SK-N-SH (cell line): ENCODE results near the gene POFUT2. TPM values are rescaled to one million over a fixed set of nuclear protein-coding genes. Genes with fewer than 3 reads are reported as not detected.
A peak's percentile ranks its signal among the peaks of the same experiment; 100 is the strongest.

Source experiments
- CTCF ChIA-PET: fragments of 300-600, 350-600 bp; formaldehyde crosslinking; extraction: SDS; loops from one replicate; lab custom pipeline; 2021; lab: Yijun Ruan, JAX
- POLR2A ChIA-PET: fragments of 350-600 bp; sonication (Branson Sonifier 250); formaldehyde crosslinking; extraction: SDS; loops from one replicate; lab custom pipeline; 2020; ENCODE audit warnings: antibody characterized with exemption, inconsistent platforms; lab: Yijun Ruan, JAX
- DNase-seq: peaks from one replicate; pipeline ENCODE4 v3.0.0; 2012
- H2AFZ ChIP-seq: fragments of 200-600 bp; sonication (generic); 2 replicates; pipeline ENCODE4 v1.8.1; 2016; ENCODE audit warnings: antibody characterized with exemption, mild to moderate bottlenecking, low read depth
- H3F3A ChIP-seq: fragments of 200-600 bp; sonication (generic); replicated peaks from 2 replicates; pipeline ENCODE3; 2016; ENCODE audit warnings: antibody characterized with exemption, mild to moderate bottlenecking; ENCODE audit not compliant: insufficient read depth
- H3K27ac ChIP-seq, 2 experiments: fragments of 200-500 bp in 1 of 2; fragments of 200-600 bp in 1 of 2; sonication (Bioruptor generic) in 1 of 2; sonication (generic), shearing (Covaris generic) in 1 of 2; 2 replicates each; pipeline versions ENCODE4 v1.5.1 to v1.6.1; 2014 to 2016; ENCODE audit warnings: low read depth in 2 of 2, inconsistent platforms in 1 of 2, low read length in 1 of 2, mild to moderate bottlenecking in 1 of 2, mixed read lengths in 1 of 2
- H3K27me3 ChIP-seq: fragments of 200-600 bp; sonication (generic), shearing (Covaris generic); 2 replicates; pipeline ENCODE4 v1.6.1; 2016; ENCODE audit warnings: mixed run types; ENCODE audit not compliant: insufficient read depth
- H3K36me3 ChIP-seq, 2 experiments: fragments of 200-500 bp in 1 of 2; fragments of 200-600 bp in 1 of 2; sonication (Bioruptor generic) in 1 of 2; sonication (generic) in 1 of 2; replicated peaks in 1 of 2; 2 replicates each; pipeline versions ENCODE3 to v1.5.1; 2014 to 2016; ENCODE audit warnings: low read length in 1 of 2, mild to moderate bottlenecking in 1 of 2; ENCODE audit not compliant: insufficient read depth in 2 of 2, control insufficient read depth in 1 of 2
- H3K4me1 ChIP-seq, 2 experiments: fragments of 200-500 bp in 1 of 2; fragments of 200-600 bp in 1 of 2; sonication (Bioruptor generic) in 1 of 2; sonication (generic), shearing (Covaris generic) in 1 of 2; 2 replicates each; pipeline versions ENCODE4 v1.5.1 to v1.6.1; 2014 to 2016; ENCODE audit warnings: low read depth in 1 of 2, low read length in 1 of 2, mixed run types in 1 of 2; ENCODE audit not compliant: insufficient read depth in 2 of 2, control insufficient read depth in 1 of 2
- H3K4me2 ChIP-seq: fragments of 200-600 bp; sonication (generic), shearing (Covaris generic); 2 replicates; pipeline ENCODE4 v1.6.1; 2017; ENCODE audit warnings: mixed run types
- H3K4me3 ChIP-seq, 2 experiments: fragments of 200-500 bp in 1 of 2; fragments of 200-600 bp in 1 of 2; sonication (Bioruptor generic) in 1 of 2; sonication (generic), shearing (Covaris generic) in 1 of 2; 2 replicates each; pipeline versions ENCODE4 v1.5.1 to v1.8.1; 2014 to 2016; ENCODE audit warnings: low read depth in 2 of 2, inconsistent platforms in 1 of 2, low read length in 1 of 2, mild to moderate bottlenecking in 1 of 2, mixed read lengths in 1 of 2, moderate library complexity in 1 of 2
- H3K79me2 ChIP-seq: fragments of 200-600 bp; sonication (generic); 2 replicates; pipeline ENCODE4 v1.8.1; 2017; ENCODE audit warnings: mild to moderate bottlenecking; ENCODE audit not compliant: insufficient read depth
- H3K9ac ChIP-seq: fragments of 200-600 bp; sonication (generic); 2 replicates; pipeline ENCODE4 v1.6.1; 2017; ENCODE audit warnings: mixed run types
- H3K9me2 ChIP-seq: fragments of 200-600 bp; sonication (generic); 2 replicates; pipeline ENCODE4 v1.6.1; 2017; ENCODE audit warnings: mixed run types
- H3K9me3 ChIP-seq: fragments of 200-600 bp; sonication (generic); 2 replicates; pipeline ENCODE4 v1.6.1; 2017; ENCODE audit warnings: mixed run types, mild to moderate bottlenecking, moderate library complexity
- H4K20me1 ChIP-seq: fragments of 200-600 bp; sonication (generic); 2 replicates; pipeline ENCODE4 v1.6.1; 2017; ENCODE audit warnings: mild to moderate bottlenecking, mixed run types; ENCODE audit not compliant: insufficient read depth
- CHD2 ChIP-seq: fragments of 150-350 bp; IDR thresholded peaks from 2 replicates; pipeline ENCODE4 v1.6.1; 2018; ENCODE audit warnings: low read length; ENCODE audit not compliant: partially characterized antibody
- ELF1 ChIP-seq: IDR thresholded peaks from 2 replicates; pipeline ENCODE4 v1.4.0; 2012
- FOSL2 ChIP-seq: IDR thresholded peaks from 2 replicates; pipeline ENCODE4 v1.4.0; 2012; ENCODE audit warnings: low read depth, mild to moderate bottlenecking, moderate library complexity, borderline replicate concordance
- RAD21 ChIP-seq: IDR thresholded peaks from 2 replicates; pipeline ENCODE4 v1.6.1; 2012; ENCODE audit warnings: mild to moderate bottlenecking, low read length
- RCOR1 ChIP-seq: fragments of 150-350 bp; IDR thresholded peaks from 2 replicates; pipeline ENCODE4 v1.6.1; 2017; ENCODE audit warnings: antibody characterized with exemption, low read length
- RFX5 ChIP-seq: IDR thresholded peaks from 2 replicates; pipeline ENCODE4 v1.6.1; 2012; ENCODE audit warnings: mild to moderate bottlenecking, improper control_type of control experiment, low read length
- SIN3A ChIP-seq: IDR thresholded peaks from 2 replicates; pipeline ENCODE4 v1.6.1; 2012; ENCODE audit warnings: low read depth, mild to moderate bottlenecking, low read length, moderate library complexity, borderline replicate concordance
- TAF1 ChIP-seq: IDR thresholded peaks from 2 replicates; pipeline ENCODE4 v1.6.1; 2012; ENCODE audit warnings: low read depth, mild to moderate bottlenecking, low read length, moderate library complexity, borderline replicate concordance
- TCF12 ChIP-seq: IDR thresholded peaks from 2 replicates; pipeline ENCODE4 v1.4.0; 2012
- WGBS: methylation state at CpG from one replicate; pipeline ENCODE4 v1.1.6; 2017; ENCODE audit warnings: low lambda C conversion rate; 5-methylcytosine and 5-hydroxymethylcytosine counted together
- polyA plus RNA-seq, 3 experiments: library from polyadenylated mRNA; depleted of rRNA; stranded (reverse); fragments of >200 nt; gene quantifications; 2 replicates each; pipeline ENCODE4 v1.2.3, GENCODE V29; 2012
- TF ChIP-seq, protein P1 (sequence below): IDR thresholded peaks from 2 replicates; pipeline ENCODE4 v1.4.0; 2012; ENCODE audit warnings: low read depth, borderline replicate concordance
- TF ChIP-seq, protein P2 (sequence below): IDR thresholded peaks from 2 replicates; pipeline ENCODE4 v1.4.0; 2012; ENCODE audit warnings: low read depth, borderline replicate concordance
- TF ChIP-seq, protein P3 (sequence below): fragments of 200-600 bp; sonication (generic); IDR thresholded peaks from 2 replicates; pipeline ENCODE4 v1.6.1; 2017; ENCODE audit warnings: antibody characterized with exemption, mild to moderate bottlenecking, moderate library complexity
- TF ChIP-seq, protein P4 (sequence below): fragments of 150-350 bp; IDR thresholded peaks from 2 replicates; pipeline ENCODE4 v1.6.1; 2016; ENCODE audit warnings: mild to moderate bottlenecking, low read depth, low read length

POFUT2 gene
- polyA plus RNA-seq, 1 of the 3 experiments (the other 2 are of a cell fraction) = 53.3 TPM

DNA sequence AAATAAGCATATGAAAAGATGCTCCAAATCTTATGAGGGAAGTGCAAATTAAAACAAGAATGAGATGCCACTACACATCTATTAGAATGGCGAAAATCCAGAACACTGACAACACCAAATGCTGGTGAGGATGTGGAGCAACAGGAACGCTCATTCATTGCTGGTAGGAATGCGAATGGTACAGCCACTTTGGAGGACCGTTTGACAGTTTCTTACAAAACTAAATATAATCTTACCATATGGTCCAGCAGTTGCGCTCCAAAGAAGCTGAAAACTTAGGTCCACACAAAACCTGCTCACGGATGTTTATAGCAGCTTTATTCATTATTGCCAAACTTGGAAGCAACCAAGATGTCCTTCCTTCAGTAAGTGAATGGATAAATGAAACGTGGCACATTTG, 50.3 kb downstream of the POFUT2 start:
- ChIA-PET CTCF (interaction anchor here (1.1 to 2.3 kb wide), 4 partner anchors 12 to 100 kb away, joined by 3 to 10 read pairs (median 8); no protein-coding TSS in a partner anchor), POLR2A (no interaction called here)
- no peak for DNase-seq
- no peak overlapping the region for H3K4me2 ChIP-seq
- H3K27me3 ChIP-seq = no peaks in the 10 kb centered on the region; the same call in 1 of the 2 replicates
- H3K36me3 ChIP-seq = no peaks in the 10 kb centered on the region
- H4K20me1 ChIP-seq = no peaks in the 10 kb centered on the region
- no peak overlapping the region for H3K9ac ChIP-seq
- H3K9me2 ChIP-seq = no peaks in the 10 kb centered on the region
- H3K9me3 ChIP-seq = peaks cover 5% of the 10 kb centered on the region; the same call in 1 of the 2 replicates
- H3K27ac ChIP-seq = no peak overlapping the region
- no peak overlapping the region for H2AFZ ChIP-seq
- WGBS = 59% methylated on average over 7 of the region's 7 CpGs
- H3K4me1 ChIP-seq = peaks cover 0 to 8% of the 10 kb centered on the region in 2 experiments; a peak in 1 of 4 replicates
- H3K4me3 ChIP-seq = no peak overlapping the region
- TF ChIP-seq RAD21 = no peak
- TF ChIP-seq, protein P1, sequence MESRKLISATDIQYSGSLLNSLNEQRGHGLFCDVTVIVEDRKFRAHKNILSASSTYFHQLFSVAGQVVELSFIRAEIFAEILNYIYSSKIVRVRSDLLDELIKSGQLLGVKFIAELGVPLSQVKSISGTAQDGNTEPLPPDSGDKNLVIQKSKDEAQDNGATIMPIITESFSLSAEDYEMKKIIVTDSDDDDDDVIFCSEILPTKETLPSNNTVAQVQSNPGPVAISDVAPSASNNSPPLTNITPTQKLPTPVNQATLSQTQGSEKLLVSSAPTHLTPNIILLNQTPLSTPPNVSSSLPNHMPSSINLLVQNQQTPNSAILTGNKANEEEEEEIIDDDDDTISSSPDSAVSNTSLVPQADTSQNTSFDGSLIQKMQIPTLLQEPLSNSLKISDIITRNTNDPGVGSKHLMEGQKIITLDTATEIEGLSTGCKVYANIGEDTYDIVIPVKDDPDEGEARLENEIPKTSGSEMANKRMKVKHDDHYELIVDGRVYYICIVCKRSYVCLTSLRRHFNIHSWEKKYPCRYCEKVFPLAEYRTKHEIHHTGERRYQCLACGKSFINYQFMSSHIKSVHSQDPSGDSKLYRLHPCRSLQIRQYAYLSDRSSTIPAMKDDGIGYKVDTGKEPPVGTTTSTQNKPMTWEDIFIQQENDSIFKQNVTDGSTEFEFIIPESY = no peak
- TF ChIP-seq ELF1 = no peak
- no peak for TF ChIP-seq SIN3A
- TF ChIP-seq TCF12 = no peak
- TF ChIP-seq FOSL2 = no peak
- TF ChIP-seq RCOR1 = no peak
- no peak for TF ChIP-seq TAF1
- no peak for TF ChIP-seq CHD2
- TF ChIP-seq, protein P2, sequence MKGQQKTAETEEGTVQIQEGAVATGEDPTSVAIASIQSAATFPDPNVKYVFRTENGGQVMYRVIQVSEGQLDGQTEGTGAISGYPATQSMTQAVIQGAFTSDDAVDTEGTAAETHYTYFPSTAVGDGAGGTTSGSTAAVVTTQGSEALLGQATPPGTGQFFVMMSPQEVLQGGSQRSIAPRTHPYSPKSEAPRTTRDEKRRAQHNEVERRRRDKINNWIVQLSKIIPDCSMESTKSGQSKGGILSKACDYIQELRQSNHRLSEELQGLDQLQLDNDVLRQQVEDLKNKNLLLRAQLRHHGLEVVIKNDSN = no peak
- TF ChIP-seq, all 33 proteins: peak for 0
- no peaks in the 10 kb centered on the region for H3F3A ChIP-seq
- H3K79me2 ChIP-seq = no peaks in the 10 kb centered on the region

DNA sequence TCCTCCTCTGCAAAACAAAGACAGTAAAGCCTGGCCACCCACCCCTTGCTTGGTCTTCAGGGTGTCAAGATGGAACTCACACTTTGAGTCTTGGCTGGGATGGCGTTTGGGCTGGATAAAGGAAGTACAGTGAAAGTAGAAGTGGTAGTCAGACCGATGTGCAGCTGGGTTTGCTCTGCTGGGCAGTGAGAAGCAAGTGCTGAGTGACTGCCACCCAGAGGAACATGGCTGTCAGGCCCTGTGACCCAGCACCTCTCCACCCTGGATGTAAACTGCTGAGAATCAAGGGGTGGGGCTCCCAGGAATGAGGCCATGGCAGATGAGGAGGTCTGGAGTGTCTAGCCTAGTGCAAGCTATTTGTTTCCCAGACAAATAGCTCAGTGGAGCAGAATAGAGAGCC, 51.2 kb downstream of the POFUT2 start:
- Histone ChIP-seq H3K4me2 (no peak overlapping the region), H3K9me3 (peaks cover under 1% of the 10 kb centered on the region; the same call in 1 of the 2 replicates), H3K27ac (no peak overlapping the region), H3K9ac (no peak overlapping the region), H3K27me3 (no peaks in the 10 kb centered on the region; the same call in 1 of the 2 replicates), H3K4me3 (no peak overlapping the region), H3K36me3 (no peaks in the 10 kb centered on the region), H4K20me1 (no peaks in the 10 kb centered on the region), H3K4me1 (peaks cover 0 to 8% of the 10 kb centered on the region in 2 experiments; a peak in 1 of 4 replicates), H3K9me2 (no peaks in the 10 kb centered on the region), H2AFZ (no peak overlapping the region), H3F3A (no peaks in the 10 kb centered on the region), H3K79me2 (no peaks in the 10 kb centered on the region)
- TF ChIP-seq, protein P3, sequence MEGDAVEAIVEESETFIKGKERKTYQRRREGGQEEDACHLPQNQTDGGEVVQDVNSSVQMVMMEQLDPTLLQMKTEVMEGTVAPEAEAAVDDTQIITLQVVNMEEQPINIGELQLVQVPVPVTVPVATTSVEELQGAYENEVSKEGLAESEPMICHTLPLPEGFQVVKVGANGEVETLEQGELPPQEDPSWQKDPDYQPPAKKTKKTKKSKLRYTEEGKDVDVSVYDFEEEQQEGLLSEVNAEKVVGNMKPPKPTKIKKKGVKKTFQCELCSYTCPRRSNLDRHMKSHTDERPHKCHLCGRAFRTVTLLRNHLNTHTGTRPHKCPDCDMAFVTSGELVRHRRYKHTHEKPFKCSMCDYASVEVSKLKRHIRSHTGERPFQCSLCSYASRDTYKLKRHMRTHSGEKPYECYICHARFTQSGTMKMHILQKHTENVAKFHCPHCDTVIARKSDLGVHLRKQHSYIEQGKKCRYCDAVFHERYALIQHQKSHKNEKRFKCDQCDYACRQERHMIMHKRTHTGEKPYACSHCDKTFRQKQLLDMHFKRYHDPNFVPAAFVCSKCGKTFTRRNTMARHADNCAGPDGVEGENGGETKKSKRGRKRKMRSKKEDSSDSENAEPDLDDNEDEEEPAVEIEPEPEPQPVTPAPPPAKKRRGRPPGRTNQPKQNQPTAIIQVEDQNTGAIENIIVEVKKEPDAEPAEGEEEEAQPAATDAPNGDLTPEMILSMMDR = no peak
- TF ChIP-seq, protein P4, sequence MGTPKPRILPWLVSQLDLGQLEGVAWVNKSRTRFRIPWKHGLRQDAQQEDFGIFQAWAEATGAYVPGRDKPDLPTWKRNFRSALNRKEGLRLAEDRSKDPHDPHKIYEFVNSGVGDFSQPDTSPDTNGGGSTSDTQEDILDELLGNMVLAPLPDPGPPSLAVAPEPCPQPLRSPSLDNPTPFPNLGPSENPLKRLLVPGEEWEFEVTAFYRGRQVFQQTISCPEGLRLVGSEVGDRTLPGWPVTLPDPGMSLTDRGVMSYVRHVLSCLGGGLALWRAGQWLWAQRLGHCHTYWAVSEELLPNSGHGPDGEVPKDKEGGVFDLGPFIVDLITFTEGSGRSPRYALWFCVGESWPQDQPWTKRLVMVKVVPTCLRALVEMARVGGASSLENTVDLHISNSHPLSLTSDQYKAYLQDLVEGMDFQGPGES = no peak
- TF ChIP-seq RAD21 (peak; percentile 21), RFX5 (no peak)
- ChIA-PET POLR2A (no interaction called here), CTCF (interaction anchor here (1.1 to 2.3 kb wide), 4 partner anchors 11 to 99 kb away, joined by 3 to 10 read pairs (median 8); no protein-coding TSS in a partner anchor)
- no peak for DNase-seq
- WGBS = 37% methylated on average over 2 of the region's 2 CpGs
